CMK (cell line): Measurements from ENCODE around the gene TSTD2.
A peak's percentile ranks its signal among the peaks of the same experiment; 100 is the strongest.
"Not testable (repeated sequence)": the region's sequence is repeated elsewhere in the genome, so short reads cannot be mapped to it uniquely, and the experiment has no call there.

ENCODE experiments used
- DNase-seq: peaks from one replicate; pipeline ENCODE4 v3.0.0-alpha.2; 2010; ENCODE audit warnings: low read depth

The TSTD2 gene

DNA sequence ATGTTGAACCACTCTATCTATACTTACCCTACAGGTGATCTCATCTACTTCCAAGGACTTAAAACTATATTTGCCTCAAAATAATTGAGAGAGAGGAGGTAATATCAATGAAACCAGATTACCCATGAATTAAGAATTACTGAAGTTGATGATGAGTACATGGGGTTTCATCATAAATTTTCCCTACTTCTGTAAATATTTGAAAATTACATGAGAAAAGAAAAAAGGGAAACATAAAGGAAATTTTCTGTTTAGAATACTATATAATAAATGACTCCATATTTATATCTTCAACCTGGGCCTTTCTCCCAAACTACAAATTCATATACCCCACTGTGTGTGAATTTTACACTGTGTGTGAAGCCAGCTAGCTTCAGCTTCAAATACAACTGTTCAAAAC lies 2.6 kb downstream of the TSTD2 start:
- no peak for DNase-seq

DNA sequence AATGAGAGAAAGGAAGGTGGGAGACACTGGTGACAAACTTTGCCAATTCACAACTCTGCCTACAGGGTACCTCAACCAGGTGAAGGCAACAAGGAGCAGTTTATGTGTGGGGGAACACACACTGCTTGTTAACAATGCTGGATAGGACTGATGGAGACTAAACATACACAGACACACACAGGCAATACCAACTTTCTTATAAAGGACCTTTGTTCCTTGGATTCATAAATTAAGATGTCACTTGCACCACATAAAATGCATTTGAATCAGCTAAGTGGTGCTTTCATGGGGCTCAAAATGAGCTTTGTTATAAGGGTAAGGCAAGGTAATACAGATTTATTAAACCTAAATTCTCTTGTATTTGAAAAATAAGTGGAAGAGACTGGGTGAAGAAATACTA lies 4.0 kb downstream of the TSTD2 start:
- no peak for DNase-seq

- DNase-seq = no peak
These were observed 4.5 kb downstream of the TSTD2 start for GRCh38 chr9:97628668-97629067.

DNA sequence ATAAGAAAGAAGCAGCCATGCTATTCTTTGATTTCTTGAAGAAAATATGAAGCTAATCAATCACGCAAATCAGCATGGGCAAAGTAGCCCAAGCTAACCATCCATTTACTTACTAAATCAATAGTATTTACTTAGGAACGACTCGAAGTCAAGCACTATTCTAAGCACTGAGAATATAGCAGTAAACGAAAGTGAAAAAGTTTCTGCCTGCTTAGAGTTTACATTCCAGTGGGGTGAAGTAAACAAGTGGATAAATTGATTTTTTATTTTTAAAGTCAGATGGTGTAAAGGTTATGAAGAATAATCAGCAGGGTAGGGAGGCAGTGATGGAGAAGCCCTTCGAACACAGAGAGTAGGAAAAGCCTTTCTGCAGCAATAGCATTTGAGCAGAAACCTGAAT lies 5.5 kb downstream of the TSTD2 start:
- DNase-seq = no peak

GRCh38 chr9:97625620-97626019 lies 7.5 kb downstream of the TSTD2 start:
- no peak for DNase-seq

GRCh38 chr9:97623946-97624345 lies 9.2 kb downstream of the TSTD2 start:
- DNase-seq = no peak

DNA sequence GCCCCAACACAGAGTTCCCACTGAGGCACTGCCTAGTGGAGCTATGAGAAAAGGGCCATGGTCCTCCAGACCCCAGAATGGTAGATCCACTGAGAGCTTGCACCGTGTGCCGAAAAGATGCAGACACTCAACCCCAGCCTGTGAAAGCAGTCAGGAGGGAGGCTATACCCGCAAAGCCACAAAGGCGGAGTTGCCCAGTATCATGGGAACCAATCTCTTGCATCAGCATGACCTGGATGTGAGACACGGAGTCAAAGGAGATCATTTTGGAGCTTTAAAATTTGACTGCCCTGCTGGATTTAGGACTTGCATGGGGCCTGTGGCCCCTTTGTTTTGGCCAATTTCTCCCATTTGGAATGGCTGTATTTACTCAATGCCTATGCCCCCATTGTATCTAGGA lies 10.7 kb downstream of the TSTD2 start:
- DNase-seq = not testable (repeated sequence)

DNA sequence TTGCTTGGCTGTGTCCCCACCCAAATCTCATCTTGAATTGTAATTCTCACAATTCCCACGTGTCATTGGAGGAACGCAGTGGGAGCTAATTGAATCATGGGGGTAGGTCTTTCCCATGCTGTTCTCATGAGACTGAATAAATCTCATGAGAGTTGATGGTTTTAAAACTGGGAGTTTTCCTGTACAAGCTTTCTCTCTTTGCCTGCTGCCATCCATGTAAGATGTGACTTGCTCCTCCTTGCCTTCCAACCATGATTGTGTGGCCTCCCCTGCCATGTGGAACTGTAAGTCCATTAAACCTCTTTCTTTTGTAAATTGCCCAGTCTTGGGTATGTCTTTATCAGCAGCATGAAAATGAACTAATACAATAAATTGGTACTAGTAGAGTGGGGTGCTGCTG lies 13.1 kb downstream of the TSTD2 start:
- DNase-seq = not testable (repeated sequence)

DNA sequence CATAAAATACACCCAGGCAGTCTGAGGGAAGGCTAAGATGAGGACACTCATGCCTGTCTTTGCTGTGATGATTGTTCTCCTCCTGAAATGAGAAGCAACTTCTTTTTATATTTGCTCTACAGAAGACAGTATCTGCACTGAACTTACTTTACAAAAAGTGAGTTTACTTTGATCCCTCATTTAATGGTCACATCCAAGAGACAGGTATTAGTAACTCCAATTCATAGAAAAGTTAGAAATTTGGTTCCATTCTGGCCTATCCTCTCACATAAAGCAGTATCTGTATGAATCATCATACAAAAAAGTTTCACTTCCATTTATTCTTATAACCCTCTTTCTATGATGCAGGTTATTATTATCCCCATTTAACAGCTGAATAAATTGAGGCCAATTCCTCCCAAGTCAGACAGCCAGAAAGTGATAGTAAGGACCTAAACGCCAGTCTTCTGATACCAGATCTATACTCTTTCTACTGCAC lies 15.2 kb downstream of the TSTD2 start:
- DNase-seq = no peak

DNA sequence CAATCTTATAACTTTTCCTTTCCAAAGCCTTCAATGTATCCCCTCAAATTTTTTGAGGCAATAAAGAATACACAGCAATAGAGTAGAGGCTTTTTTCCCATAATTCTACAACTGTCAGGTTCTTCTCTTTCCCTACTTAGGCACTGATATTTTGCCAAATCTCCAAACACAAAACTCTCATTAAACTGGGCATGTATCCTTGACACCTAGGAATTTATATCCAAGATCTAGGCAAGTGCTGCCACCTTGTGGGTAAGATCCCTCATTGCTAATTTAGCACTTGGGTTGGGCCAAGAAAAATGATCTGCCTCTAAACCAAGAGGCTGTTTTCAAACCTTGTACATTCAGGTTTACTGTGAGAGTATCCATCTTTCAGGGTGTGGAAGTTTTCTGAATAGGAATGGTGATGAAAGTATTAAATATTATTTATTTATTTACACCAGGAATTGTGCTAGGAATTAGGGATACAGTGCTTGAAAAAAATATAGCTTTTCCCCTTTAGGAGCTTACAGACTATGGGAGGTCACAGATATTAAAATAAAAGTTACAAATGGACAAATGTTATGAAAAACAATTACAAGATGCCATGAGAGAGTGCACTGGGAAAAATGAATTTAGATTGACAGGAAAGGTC lies 17.6 kb downstream of the TSTD2 start:
- no peak for DNase-seq

GRCh38 chr9:97604901-97605645 lies 28.1 kb downstream of the TSTD2 start:
- no peak for DNase-seq

DNA sequence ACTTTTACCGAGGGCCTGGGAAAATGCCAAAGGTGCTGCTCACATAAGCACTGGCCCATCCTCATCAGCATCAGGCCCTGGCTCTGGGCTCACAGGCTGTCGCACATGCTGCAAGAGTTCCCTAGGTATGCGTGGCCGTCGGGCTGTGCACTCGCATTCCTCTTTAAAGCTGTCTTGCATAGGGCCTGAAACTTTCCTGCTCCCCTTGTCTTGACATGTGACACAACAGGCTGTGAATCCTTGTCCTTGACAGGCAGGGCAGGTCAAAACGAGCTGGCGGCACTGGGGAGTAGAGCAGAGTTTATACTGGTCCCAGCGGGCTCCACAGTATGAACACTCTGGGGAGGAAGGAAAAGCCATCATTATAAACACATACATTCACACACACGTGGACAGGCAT lies 30.7 kb downstream of the TSTD2 start:
- no peak for DNase-seq

GRCh38 chr9:97601228-97601898 lies 31.8 kb downstream of the TSTD2 start:
- DNase-seq = no peak

DNA sequence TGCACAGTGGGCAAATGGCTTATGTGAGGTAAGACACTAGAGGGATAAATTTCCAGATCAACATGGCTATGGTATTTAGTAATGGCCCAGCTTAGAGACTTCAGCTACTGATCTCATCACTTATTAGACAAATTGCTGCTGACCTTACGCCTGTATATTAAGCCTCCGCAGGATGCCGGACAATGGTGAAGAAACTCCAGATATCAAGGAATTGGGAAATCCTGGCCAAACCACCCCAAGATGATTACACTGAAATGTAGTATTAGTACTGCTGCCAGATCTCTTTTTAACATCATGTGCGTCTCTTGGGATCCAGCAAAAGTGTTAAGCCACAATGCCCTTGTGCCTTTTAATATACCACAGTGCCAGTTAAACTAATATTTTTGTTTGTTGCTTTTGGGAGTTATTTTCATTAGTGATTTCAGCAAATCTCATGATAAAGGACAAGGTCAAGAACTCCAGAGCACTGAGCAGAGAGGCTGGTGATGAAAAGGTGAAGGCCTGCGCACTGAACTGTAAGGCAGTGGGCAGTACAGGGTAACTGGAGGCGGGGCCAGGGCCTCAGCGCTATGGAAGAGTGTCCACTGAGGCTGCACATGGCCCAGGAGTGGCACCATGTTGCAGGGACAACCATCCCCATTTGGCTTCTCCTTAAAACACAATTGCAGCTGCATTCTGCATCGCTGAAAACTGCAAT lies 32.5 kb downstream of the TSTD2 start:
- no peak for DNase-seq

- DNase-seq = no peak
These were observed 33.8 kb downstream of the TSTD2 start for GRCh38 chr9:97599314-97599846.

DNA sequence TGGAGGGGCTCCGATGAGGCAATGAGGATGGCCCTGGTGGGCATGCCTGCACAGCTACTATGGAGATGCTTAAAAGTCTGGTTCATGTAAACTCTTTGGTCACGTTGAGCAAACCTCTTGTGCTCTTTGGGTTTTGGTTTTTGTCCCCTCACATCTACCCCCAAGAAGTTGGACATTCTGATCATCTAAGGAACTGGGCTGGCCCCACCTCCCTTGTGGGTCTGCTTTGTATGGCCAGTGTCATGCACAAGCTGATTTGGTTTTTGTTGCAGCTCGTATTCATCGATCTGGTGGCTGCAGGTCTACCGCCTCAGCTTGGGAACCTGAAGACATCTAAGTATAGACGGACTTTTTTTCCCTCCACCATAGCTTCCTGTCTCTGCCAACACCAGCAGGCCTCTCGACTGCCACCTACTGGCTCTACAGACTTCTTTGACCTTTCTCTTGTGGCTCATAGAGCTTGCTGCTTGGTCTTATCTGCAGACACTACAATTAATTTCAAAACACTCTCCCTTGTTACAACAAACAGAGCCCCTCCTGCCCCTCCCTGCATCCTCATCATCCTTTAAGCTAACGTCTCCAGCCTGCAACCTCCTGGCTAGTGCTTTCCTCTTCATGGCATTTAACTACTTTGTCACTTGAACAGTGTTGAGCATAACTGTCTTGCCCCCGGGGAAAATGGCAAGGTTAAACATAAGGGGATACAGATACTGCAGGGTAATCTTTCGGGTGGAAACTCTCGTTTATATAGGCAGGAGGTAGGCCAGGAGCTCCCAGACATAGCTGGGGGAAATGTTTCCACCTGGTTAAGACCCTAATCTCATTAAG lies 34.5 kb downstream of the TSTD2 start:
- peak; percentile 74 for DNase-seq

DNA sequence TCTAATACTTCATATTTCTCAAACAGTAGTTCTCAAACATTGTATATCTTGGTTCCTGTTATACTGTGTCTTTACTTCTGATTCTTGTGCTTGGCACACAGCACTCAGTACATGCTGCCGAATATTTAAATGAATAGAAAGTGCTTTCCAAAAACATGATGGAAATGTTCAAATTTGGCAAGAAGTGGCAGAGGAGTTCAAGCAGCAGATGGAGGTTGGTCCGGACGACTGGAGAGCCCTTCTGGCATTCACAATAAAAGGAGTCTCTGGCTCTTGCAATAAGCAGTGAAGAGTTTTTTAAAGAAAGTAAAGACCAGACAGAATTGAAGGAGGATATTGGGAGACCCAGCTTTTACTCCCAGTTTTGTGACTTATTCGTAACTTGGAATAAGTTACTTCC lies 36.3 kb downstream of the TSTD2 start:
- no peak for DNase-seq

DNA sequence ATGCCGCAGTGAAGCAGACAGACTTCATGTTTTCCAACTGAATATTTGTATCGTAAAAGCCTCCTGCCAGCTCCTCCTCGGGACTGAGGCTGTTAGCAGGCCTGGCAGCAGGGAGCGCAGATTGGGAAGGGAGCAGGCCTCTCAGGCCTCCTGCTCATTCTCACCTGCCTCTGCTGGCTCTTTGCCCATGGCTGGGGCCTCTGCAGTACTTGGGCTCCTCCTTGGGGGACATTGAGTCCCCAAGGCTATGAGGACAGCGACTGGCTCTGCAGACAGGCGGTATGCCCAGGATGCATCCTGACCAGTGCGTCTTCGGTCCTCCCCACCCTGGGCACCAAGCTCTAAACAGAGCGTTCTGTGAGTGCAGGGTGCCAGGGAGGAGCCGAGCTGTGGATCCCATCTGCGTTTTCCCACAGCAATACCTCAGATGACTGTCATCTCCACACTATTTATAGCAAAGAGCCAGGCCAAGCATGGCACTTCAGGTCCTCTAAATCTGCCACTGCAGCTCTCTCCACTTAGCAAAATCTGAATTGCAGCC lies 38.7 kb downstream of the TSTD2 start:
- DNase-seq = no peak

DNA sequence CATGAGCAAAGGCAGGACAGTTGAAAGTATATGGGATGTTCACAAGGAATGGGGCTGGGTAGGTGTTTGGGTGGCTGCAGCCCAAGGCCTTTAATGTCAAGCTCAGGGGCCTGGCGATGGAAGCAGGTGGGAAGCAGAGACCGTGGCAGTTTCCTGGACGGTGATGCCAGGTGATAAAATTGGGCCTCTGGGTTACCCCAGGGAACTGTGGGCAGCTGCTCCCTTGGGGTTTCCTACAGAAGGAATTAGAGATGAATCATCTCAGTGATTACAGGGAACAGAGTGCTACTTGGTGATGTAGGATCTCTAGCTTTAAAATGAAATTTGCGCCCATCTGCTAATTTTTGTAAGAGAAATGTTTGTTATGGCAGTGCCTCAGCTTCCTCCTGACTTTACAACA lies 39.2 kb downstream of the TSTD2 start:
- DNase-seq = no peak

- DNase-seq = no peak
These were observed 41.0 kb downstream of the TSTD2 start for GRCh38 chr9:97592126-97592525.

DNA sequence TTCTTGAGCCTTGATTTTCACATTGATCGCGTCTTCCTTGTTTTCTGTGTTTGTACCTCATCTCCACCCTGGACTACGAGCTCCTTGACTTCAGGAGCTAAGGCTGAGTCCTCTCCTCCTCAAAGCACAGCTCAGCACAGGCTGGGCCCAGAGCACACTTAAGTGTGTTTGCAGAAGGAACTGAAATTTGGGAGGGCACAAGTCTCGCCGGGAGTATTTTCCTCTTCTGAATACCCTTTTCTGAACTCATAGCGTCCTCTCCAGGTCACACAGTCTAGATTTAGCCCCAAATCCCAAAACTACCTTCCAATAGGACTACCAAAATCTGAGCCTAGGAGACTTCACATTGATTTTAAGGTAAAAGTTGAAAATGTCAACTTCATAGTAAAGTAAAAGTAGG lies 41.6 kb downstream of the TSTD2 start:
- DNase-seq = no peak
